Activated T-helper 1 cell treated with anti-CD3 and anti-CD28 coated beads, Interleukin-12 subunit alpha, Interleukin-12 subunit beta, Interleukin-2, Interleukin-4 antibody, amounts not matched to agents 30 ng/mL and 10 ng/mL and 1 ng/mL, durations not matched to agents 14 hours and 24 hours and 36 hours (primary cell): ENCODE results near the gene PBX4. TPM values are rescaled to one million over a fixed set of nuclear protein-coding genes. Genes with fewer than 3 reads are reported as not detected.

Experiments
- DNase-seq: peaks from one replicate; pipeline ENCODE4 v3.0.0; 2021; ENCODE audit warnings: low spot score
- H3K27ac Mint-ChIP-seq: one replicate; pipeline ENCODE4 v1.8.0; 2021; ENCODE audit warnings: mild to moderate bottlenecking, mixed read lengths
- H3K27me3 Mint-ChIP-seq: one replicate; pipeline ENCODE4 v1.8.0; 2022; ENCODE audit warnings: mild to moderate bottlenecking, moderate library complexity, mixed read lengths; ENCODE audit not compliant: insufficient read depth
- H3K36me3 Mint-ChIP-seq: one replicate; pipeline ENCODE4 v1.8.0; 2021; ENCODE audit warnings: low read depth, mixed read lengths
- H3K4me1 Mint-ChIP-seq: one replicate; pipeline ENCODE4 v1.8.0; 2021; ENCODE audit warnings: low read depth, mixed read lengths
- H3K4me3 Mint-ChIP-seq: one replicate; pipeline ENCODE4 v1.8.0; 2021; ENCODE audit warnings: mild to moderate bottlenecking, moderate library complexity, mixed read lengths
- H3K9me3 Mint-ChIP-seq: one replicate; pipeline ENCODE4 v1.8.0; 2021; ENCODE audit warnings: mixed read lengths
- intact Hi-C: fragments of 100-400 bp; cut with micrococcal nuclease; formaldehyde crosslinking; loops from one replicate; pipeline ENCODE4 v1.15.1; 2024
- total RNA-seq: library from RNA; stranded (reverse); gene quantifications from 2 replicates; pipeline ENCODE4 v1.2.3, GENCODE V29; 2022

PBX4 gene
- total RNA-seq, 1 donor from 2014 or later: 29.6 TPM

DNA sequence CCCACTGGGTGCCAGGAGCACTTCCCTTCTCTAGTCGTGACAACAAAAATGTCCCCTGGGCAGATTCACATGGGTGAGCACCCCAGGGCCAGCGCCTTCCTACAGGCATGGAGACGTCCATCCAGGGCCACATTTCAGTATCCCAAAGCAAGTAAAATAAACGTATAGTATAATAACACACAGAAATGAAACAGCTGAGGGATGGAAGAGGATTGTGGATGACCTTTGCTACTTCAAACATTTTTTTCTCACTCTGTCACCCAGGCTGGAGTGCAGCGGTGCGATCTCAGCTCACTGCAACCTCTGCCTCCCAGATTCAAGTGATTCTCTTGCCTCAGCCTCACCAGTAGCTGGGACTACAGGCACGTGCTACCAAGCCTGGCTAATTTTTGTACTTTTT is 52.2 kb downstream of the PBX4 start:
- Mint-ChIP-seq H3K4me3 (no peak overlapping the region), H3K27ac (no peak overlapping the region), H3K4me1 (peaks cover 5% of the 10 kb centered on the region), H3K27me3 (no peaks in the 10 kb centered on the region), H3K36me3 (peaks cover 66% of the 10 kb centered on the region), H3K9me3 (no peaks in the 10 kb centered on the region)
- intact Hi-C loops: no loop called here
- no peak for DNase-seq

DNA sequence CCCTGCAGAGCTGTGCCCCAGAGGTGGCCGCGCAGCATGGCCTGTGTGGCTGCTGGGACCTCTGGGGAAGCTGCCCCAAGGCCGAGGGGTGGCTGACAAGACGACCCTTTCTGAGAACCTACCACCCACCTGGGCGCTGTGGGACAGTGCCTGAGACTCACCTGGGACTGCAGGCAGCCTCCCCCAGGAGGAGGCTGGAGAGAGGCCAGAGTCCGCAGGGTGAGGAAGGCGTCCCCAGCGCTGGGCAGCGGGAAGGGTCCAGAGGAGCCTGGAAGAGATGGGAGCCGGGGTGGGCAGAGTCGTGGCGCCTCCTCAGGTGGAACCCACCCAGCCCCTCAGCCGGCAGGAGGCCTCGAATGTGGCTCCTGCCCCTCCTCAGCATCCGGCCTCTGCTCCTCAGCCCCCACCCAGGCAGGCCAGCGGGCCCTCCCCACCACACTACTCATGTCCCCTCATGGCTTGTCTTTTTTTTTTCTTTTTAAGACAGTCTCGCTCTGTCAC is 55.1 kb downstream of the PBX4 start:
- no peak overlapping the region for H3K4me3 Mint-ChIP-seq
- intact Hi-C loops: loop anchor here (1.0 kb wide), 1 partner anchor 80 kb away; the partner anchor contains the start of gene GMIP
- peaks cover 6% of the 10 kb centered on the region for H3K4me1 Mint-ChIP-seq
- H3K27me3 Mint-ChIP-seq: no peaks in the 10 kb centered on the region
- no peak overlapping the region for H3K27ac Mint-ChIP-seq
- peaks cover 55% of the 10 kb centered on the region for H3K36me3 Mint-ChIP-seq
- no peak for DNase-seq
- no peaks in the 10 kb centered on the region for H3K9me3 Mint-ChIP-seq

DNA sequence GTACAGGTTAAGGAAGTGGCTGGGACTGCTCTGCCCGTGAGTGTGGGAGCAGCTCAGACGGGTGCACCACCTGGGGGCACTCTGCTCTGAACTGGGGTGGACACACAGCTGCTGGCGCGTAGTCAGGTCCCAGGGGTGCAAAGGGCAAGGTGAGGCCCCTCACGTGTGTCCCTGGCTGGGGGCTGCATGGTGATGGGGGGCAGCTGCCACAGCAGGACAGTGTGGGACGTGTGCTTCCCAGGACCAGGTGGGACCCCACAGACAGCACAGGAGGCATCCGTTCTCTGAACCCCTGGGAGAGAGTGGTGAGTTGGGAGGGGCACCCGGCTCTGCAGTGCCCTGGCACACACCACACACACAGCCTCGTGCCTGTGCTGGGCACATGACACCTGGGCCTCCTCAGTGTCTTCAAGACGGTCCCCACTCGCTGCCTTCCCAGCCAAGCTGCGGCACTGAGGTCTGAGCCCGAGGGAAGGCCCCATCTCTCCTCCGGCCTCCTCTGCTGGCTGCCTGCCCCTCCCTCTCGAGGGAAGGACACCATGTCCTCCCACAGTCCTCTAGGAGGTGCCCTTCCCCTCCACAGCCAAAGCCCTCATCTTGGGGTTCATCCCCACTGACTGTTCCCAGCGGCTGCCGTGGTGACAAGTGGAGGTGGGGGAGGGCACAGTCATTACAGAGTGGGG is 55.7 kb downstream of the PBX4 start:
- no peak overlapping the region for H3K27ac Mint-ChIP-seq
- H3K4me3 Mint-ChIP-seq: no peak overlapping the region
- no peak for DNase-seq
- no peaks in the 10 kb centered on the region for H3K9me3 Mint-ChIP-seq
- H3K36me3 Mint-ChIP-seq: peaks cover 56% of the 10 kb centered on the region
- intact Hi-C loops: loop anchor here (1.0 kb wide), 1 partner anchor 80 kb away; the partner anchor contains the start of gene GMIP
- peaks cover 6% of the 10 kb centered on the region for H3K4me1 Mint-ChIP-seq
- no peaks in the 10 kb centered on the region for H3K27me3 Mint-ChIP-seq

DNA sequence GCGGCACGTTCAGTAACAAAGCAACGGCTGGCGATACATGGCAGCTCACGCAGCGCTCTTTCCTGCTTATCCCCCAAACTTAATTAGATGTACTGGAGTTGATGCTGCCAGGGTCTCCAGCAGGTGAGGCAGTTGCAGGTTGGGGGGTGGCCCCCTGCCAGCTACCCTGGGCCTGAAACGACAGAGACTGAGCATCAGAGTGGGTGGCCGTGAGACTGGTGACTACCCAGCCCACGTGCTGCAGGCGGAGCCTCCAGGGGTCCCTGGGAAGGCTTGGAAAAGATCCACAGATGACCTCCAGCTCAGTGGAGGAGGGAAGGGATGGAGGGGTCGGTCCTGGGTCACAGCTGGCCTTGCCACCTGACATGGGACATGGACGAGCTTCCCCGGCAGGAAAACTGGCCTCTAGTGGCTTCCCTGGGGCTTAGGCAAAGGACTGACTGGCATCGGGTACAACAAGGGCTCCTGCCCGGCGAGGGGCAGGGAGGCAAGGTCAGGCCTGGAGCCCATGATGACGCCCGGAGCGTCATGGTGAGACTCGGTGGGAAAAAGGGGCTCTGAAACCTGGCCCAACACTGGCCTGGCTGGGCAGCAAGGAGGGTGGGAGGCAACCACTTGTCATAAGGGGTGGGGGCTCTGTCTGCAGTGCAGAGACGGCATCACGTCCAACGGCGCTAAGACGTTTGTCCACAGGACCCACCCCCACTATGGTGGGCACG is 56.4 kb downstream of the PBX4 start:
- Mint-ChIP-seq H3K27ac (no peak overlapping the region), H3K27me3 (no peaks in the 10 kb centered on the region), H3K4me1 (peaks cover 6% of the 10 kb centered on the region), H3K36me3 (peaks cover 53% of the 10 kb centered on the region), H3K9me3 (no peaks in the 10 kb centered on the region), H3K4me3 (no peak overlapping the region)
- no peak for DNase-seq
- intact Hi-C loops: no loop called here

DNA sequence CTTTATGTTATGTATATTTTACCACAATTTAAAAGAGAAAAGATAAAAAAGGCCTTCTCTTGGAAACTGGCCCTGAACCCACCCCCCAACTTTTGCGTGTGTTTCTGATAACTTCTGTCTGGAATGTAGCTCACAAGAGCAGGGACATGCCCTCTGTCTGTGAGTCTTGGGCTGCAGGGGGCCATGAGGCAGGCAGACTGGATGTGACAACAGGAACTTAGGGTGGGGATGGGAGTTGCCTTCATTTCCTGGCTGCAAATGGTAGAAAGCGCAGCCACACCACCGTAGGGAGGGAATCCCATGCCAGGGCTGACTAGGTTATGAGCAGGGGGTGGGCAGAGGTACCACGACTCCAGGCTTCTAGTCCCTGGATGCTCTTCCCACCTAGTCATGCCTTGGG is 58.6 kb downstream of the PBX4 start:
- Mint-ChIP-seq H3K27ac (peak overlapping the region; percentile 18), H3K9me3 (no peaks in the 10 kb centered on the region), H3K27me3 (no peaks in the 10 kb centered on the region), H3K4me3 (no peak overlapping the region), H3K36me3 (peaks cover 43% of the 10 kb centered on the region), H3K4me1 (peaks cover 6% of the 10 kb centered on the region)
- intact Hi-C loops: no loop called here
- no peak for DNase-seq

DNA sequence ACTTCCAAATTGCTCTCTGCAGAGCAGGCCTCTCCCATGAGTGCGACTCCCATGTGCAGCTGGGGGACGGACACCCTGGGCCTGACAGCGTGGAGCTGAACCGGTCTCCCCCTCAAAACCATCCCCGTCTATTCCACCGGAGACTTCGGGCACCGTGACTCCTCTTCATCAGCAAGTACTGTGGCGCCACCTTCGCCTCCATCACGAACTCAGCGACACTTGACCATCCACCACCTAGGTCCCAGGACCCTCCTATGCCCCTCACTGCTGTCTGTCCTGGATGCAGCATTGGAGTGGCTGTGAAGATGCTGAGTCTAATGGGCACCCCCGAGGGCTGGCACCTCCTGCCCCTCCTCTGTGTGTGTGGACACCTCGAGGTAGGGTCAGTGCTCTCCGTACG is 59.9 kb downstream of the PBX4 start:
- no peaks in the 10 kb centered on the region for H3K9me3 Mint-ChIP-seq
- no peaks in the 10 kb centered on the region for H3K27me3 Mint-ChIP-seq
- H3K4me1 Mint-ChIP-seq: peaks cover 6% of the 10 kb centered on the region
- intact Hi-C loops: no loop called here
- no peak overlapping the region for H3K4me3 Mint-ChIP-seq
- H3K36me3 Mint-ChIP-seq: peaks cover 34% of the 10 kb centered on the region
- no peak for DNase-seq
- H3K27ac Mint-ChIP-seq: peak overlapping the region; percentile 16

DNA sequence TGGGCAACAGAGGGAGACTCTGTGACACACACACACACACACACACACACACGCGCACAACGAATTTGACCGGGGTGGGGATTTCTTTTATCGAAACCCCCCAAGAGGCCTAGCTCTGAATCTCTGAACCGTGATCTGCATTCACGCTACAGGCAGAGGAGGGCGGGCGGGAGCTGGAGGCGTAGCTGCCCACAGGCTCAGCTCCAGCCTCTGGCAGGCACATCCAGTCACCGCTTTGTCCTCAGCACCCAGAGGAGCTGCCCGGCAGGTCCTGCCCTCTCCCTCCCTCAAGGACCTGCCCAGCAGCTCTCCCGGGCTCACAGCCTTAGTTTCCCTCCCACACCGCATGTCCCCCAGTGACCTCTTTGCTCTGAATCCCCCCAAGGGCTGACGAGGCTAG is 60.4 kb downstream of the PBX4 start:
- no peak overlapping the region for H3K4me3 Mint-ChIP-seq
- H3K27ac Mint-ChIP-seq: no peak overlapping the region
- no peaks in the 10 kb centered on the region for H3K9me3 Mint-ChIP-seq
- DNase-seq: no peak
- intact Hi-C loops: no loop called here
- peaks cover 33% of the 10 kb centered on the region for H3K36me3 Mint-ChIP-seq
- H3K4me1 Mint-ChIP-seq: peaks cover 6% of the 10 kb centered on the region
- no peaks in the 10 kb centered on the region for H3K27me3 Mint-ChIP-seq

DNA sequence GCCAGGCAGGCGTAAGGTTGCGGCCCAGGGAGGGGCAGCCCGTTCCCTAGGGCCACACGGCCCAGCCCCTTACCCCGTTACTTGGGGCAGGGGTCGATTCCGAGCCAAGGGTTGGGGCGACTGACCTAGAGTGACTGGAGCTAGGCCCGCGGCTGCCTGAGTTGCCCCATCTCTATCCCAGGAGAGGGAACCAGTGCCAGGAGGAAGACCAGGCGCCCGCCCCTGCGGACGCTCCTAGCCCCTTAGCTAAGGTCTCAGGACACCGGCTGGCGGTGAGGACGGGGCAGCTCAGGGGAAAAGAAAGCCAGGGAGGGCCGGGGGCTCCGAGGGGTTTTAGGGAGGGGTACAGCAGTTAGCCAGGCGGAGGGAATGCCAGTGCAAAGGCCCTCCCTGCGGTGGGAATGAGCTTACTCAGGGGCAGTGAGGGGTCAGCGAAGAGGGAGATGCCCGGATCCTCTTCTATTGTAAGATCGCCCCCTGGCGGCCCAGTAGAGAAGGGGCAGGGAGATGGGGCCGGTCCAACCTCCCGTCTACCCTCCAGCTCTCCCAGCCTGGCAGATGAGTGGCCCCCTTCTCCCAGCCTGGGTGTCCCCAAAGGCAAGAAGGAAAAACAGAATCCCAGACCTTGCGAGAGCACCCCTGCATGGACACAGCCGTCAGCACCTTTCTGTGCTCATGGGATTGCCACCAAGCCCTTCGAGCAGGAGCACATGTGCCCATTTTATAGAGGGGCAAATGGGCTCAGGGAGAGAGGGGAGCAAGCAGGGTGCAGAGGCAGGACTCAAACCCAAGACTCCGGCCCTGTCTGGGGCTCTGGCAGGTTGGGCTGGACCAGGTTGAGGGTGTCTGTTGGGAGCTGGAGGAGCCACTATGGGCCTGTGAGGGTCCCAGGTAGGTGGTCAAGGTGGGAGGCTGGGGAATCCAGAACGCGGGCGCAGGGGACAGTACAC is 64.1 kb downstream of the PBX4 start:
- H3K36me3 Mint-ChIP-seq: peaks cover 10% of the 10 kb centered on the region
- no peaks in the 10 kb centered on the region for H3K27me3 Mint-ChIP-seq
- H3K4me3 Mint-ChIP-seq: no peak overlapping the region
- H3K4me1 Mint-ChIP-seq: peaks cover 6% of the 10 kb centered on the region
- intact Hi-C loops: no loop called here
- H3K9me3 Mint-ChIP-seq: peaks cover 3% of the 10 kb centered on the region
- peak; percentile 43 for DNase-seq
- H3K27ac Mint-ChIP-seq: no peak overlapping the region

DNA sequence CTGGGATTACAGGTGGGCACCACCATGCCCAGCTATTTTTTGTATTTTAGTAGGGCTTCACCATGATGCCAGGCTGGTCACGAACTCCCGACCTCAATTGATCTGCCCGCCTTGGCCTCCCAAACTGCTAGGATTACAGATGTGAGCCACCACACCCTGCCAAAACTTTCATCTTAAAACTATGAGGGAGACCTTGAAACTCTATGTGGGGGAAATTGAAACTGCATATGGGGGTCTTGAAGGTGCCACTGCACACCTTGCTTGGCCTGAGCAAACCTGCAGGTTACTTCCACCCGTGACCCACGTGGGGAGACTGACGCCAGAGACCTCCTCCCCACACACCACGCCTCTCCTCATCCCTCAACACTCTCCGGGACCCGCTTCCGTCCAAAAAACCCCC is 64.8 kb downstream of the PBX4 start:
- intact Hi-C loops: no loop called here
- H3K4me3 Mint-ChIP-seq: no peak overlapping the region
- no peaks in the 10 kb centered on the region for H3K4me1 Mint-ChIP-seq
- H3K36me3 Mint-ChIP-seq: peaks cover 4% of the 10 kb centered on the region
- DNase-seq: no peak
- H3K27me3 Mint-ChIP-seq: no peaks in the 10 kb centered on the region
- no peak overlapping the region for H3K27ac Mint-ChIP-seq
- peaks cover 3% of the 10 kb centered on the region for H3K9me3 Mint-ChIP-seq

DNA sequence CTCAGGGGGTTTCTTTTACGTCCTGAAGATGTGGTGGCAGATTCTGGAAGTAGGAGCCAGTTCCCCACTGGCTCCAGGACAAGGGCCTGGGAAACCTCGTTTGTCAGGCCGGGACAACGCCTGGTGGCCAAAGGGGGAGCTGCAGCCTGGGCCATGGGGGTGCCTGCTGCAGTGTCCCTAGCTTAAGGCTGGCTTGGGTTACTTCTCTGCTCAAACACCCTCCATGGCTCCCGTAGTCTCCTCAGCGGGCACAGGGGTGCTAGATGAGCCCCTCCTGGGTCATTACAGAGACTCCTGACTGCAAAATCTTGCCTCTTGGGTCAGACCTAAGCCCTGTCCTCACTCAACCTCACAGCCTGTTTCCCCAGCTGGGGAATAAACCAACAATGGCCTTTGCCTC is 65.7 kb downstream of the PBX4 start:
- Mint-ChIP-seq H3K36me3 (no peaks in the 10 kb centered on the region), H3K4me3 (no peak overlapping the region), H3K27me3 (no peaks in the 10 kb centered on the region), H3K27ac (no peak overlapping the region), H3K9me3 (peaks cover 3% of the 10 kb centered on the region), H3K4me1 (no peaks in the 10 kb centered on the region)
- no peak for DNase-seq
- intact Hi-C loops: no loop called here

DNA sequence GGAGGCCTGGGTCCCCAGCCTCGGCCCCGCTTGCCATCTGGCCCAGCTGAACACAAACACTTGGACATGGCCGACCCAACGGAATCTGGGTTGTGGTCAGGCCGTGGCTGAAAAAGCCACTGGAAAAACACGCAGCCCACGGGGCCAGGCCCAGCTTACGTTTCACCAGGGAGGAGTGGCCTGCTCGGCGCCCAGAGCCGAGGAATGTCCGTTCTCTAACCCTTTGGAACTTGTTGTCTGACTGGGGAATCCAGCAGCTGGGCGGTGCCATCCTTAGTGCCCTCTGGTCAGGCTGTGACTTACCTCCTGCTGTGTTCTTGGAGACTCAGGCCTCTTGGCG is 66.7 kb downstream of the PBX4 start:
- H3K27ac Mint-ChIP-seq: no peak overlapping the region
- no peaks in the 10 kb centered on the region for H3K27me3 Mint-ChIP-seq
- intact Hi-C loops: no loop called here
- H3K36me3 Mint-ChIP-seq: no peaks in the 10 kb centered on the region
- no peak overlapping the region for H3K4me3 Mint-ChIP-seq
- H3K9me3 Mint-ChIP-seq: peaks cover 3% of the 10 kb centered on the region
- no peaks in the 10 kb centered on the region for H3K4me1 Mint-ChIP-seq
- DNase-seq: no peak

DNA sequence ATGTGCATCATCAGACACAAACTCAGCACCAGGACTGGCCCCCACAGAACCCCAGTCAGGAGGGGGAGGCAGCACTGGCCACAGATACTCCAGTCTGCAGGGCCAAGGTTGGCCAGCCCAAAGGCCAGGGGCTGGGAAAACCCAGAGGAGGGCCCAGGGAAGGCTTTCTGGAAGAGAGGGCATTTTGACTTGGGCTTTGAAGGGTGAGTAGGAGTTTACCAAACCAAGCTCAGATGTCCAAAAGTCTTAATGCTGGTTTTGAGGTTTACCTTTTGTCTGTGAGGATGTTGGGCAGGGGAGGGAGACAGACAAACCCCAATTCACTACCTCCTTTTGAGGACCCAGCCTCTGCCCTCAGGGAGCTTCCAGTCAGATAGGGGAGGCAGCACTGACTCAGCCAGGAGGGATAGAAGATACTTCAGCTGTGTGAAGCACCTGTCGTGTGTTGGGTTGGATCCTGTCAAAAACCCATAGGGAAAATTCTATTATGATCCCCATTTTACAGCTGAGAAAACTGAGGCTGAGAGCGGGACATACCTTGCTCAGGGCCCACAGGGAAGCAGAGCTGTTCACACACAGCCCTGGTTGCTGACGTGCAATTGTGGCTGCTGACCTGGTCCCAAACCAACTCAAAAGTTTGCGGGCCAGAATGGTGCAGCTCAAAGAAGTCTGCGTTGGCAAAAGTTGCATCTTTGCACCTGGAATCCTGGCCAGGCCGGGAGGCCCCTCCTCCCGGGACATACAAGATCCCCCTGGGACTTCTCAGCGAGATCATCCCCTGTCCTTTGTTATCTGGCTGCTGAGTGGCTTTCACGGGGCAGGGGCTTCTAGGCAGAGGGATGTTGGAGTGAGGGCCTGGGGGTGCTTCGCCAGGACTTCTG is 67.3 kb downstream of the PBX4 start:
- H3K36me3 Mint-ChIP-seq: no peaks in the 10 kb centered on the region
- H3K27ac Mint-ChIP-seq: no peak overlapping the region
- DNase-seq: no peak
- peaks cover 3% of the 10 kb centered on the region for H3K9me3 Mint-ChIP-seq
- H3K27me3 Mint-ChIP-seq: no peaks in the 10 kb centered on the region
- no peaks in the 10 kb centered on the region for H3K4me1 Mint-ChIP-seq
- H3K4me3 Mint-ChIP-seq: no peak overlapping the region
- intact Hi-C loops: no loop called here
